GM19099 (cell line): ENCODE measurements around the gene SRCIN1.

Source experiments
- POLR2A ChIP-seq: IDR thresholded peaks from 3 replicates; pipeline ENCODE4 v1.6.1; 2011; ENCODE audit warnings: low read depth; ENCODE audit not compliant: insufficient read length; ENCODE audit errors: extremely low read depth

SRCIN1 gene

GRCh38 chr17:38582069-38582468 lies 23.7 kb downstream of the SRCIN1 start:
- no peak for TF ChIP-seq POLR2A

DNA sequence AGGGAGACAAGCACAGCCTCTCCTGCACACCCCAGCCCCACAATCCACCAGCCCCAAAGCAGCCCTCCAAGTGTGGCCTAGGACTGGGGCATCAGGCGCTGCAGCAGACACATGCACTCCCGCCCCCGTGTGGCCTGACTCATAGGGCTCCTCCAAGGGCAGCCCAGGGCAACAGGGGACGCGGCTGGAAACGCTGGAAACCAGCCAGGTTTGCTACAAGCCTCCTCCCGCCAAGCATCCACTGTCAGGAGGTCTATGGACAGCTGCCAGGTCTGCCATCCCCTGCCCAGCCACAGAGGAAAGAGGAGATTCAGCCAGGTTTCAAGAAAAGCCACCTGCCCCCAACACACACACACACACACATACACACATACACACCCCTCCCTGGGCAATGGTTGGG lies 25.8 kb downstream of the SRCIN1 start:
- no peak for TF ChIP-seq POLR2A

DNA sequence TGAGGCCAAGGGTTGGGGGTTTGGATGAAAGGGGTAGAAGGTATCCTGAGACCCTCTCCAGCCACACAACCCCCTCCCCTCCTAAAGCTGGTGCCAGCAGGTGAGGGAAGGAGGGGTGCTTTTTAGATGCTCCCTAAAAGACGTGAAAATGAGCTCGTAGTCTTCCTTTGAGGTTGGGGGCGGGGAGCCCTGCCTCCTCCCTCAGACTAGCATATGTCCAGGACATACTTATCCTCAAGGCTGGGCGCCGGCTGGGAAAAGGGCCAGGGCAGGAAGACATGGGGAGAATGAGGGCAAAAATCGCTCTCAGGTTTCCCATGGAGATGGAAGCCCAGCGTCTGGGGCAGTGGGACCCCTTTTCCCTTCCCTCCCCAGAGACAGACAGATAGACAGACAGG lies 26.7 kb downstream of the SRCIN1 start:
- TF ChIP-seq POLR2A, result no peak

GRCh38 chr17:38578229-38579082 lies 27.3 kb downstream of the SRCIN1 start:
- TF ChIP-seq POLR2A, result no peak

DNA sequence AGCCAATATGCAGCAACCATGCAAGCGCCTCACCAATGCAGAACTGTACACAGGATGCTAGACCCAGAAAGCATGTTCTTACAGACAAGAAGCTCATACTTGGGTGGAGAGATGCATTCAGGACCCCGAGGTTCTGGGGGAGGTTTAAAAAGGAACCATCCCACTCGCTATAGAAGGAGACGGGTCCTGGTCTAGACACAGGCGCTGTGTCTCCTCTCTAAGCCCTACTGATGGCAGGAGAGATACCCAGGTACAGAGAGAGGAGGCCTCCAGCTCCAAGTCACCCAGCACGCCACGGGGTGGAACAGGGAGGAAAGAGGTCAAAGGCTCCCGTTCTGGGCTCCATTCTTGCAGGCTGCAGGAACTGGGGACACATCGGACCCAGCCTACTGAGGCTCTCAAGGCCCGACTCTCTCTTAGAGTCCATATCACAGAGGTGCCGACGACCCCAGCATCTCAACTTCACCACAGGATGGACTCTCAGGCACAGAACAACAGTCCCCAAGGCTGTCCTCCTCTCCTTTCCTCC lies 28.0 kb downstream of the SRCIN1 start:
- no peak for TF ChIP-seq POLR2A

DNA sequence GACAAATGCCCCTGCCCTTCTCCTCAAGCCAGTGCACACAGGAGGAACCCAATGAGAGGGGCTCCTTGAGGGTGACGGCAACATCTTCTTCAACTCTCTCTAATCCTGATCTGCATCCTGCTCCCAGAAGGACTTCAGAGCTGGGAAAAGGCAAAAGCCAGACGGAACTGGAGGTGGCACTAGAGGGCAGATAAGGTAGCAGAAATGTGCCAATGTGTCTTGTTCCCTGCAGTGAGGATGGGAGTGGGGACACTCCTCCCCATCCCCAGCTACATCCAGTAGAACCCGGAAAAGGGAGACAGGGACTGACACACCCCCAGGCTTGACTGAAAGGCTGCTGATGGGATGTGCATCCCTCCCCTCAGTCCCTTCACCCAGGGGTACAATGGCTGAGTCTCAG lies 28.5 kb downstream of the SRCIN1 start:
- no peak for TF ChIP-seq POLR2A

DNA sequence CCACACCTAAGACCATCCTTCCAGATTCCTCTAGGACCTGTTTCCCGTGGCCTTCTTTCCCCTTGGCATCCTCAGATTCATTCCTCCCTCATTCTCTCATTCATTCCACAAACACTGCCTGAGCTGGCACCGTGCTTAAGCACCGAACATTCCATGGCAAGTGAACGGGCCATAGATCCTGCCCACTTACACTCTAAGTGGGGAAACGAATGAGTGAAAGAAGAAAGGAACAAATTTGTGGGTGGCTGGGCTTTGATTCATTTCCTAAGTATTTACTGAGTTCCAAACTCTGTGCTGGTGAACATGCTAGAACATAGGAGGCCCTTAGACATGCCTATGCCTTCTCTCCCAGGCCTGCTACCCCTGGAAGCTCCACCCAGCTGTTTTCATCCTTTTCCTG lies 30.0 kb downstream of the SRCIN1 start:
- TF ChIP-seq POLR2A, result no peak

DNA sequence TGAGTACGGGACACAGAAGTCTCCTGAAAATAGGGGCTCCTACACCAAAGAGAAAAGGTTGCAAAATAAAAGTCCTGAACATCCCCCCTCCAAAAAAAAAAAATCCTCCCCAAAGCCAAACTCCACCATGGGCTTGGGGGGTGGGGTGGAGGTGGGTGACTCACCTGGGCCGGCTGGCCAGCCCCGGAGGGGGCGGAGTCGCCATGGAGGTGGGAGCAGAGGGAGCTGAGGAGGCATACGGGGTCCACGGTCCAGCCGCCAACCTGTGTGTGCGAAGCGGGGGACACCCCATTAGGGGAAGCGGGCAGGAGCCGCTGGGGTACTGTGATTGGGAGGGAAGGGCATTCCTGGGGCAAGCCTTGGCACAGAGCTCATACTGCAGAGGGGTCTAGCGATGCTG lies 31.0 kb downstream of the SRCIN1 start:
- TF ChIP-seq POLR2A, result no peak

DNA sequence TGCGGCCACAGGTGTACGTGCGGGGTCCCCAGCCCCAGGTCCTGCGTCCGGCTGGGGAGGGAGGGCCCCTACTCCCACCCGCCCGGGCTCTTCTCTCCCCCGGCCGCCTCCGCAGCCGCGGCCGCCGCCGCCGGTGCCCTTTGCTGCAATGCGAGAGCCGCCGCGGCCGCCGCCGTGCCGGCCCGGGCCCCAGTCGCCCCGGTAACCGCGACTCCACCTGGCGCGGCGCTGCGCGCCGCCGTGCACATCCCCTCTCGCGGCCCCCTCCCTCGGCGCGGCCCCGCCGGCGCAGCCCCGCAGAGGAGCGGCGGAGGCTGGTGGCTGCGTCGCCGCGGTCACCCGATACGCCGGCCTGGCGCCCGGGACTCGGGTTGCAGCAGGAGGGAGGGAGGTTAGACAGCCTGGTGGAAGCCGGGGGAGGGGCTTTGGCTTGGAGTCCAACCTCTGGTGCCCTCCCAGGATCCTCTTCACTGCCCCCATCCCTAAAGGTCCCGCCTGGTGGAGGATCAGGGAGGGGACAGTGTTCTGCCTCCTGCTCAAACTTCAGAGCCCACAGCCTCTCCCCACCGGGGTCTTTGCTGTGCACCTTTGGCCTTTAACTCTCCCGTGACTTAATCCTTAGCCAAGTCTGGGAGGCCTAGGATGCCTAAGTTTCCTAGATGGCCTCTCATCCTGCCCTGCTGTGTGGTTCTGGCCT lies 32.9 kb downstream of the SRCIN1 start:
- no peak for TF ChIP-seq POLR2A

GRCh38 chr17:38571833-38572668 lies 33.7 kb downstream of the SRCIN1 start:
- TF ChIP-seq POLR2A, result no peak

DNA sequence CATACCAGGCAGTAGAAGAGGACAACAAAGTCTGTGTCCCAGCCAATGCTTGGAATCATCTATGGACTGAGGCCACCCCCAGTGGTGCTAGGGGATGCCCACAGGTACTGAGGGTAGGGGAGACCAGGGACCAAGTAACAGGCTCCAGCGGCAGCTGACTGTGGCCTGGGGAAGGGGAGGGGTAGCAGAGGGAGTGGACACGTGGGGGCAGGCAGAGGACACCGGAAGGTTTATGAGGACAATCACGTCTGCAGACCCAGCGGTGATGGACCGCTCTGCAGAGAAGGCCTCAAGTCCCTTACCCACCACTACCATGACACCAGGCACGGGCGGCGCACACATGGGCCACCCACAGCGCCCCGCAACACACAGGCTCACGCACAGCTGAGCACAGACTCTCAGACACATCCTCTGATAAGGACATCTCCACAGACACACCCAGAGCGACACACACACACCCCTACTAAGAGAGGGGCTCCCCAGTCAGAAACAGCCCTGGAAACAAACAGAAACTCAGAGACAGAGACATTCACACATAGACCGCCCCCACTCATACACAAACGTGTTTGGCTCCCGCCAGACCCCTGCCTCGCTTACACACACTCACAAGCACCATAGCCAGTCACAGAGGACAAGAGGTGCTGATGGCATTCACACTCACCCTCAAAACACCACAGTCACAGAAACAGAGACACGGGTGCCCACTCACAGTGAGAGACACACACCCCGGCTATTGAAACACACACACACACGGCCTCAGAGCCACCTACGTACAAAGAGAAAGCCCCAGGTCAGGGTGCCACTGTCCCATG lies 35.8 kb downstream of the SRCIN1 start:
- no peak for TF ChIP-seq POLR2A

DNA sequence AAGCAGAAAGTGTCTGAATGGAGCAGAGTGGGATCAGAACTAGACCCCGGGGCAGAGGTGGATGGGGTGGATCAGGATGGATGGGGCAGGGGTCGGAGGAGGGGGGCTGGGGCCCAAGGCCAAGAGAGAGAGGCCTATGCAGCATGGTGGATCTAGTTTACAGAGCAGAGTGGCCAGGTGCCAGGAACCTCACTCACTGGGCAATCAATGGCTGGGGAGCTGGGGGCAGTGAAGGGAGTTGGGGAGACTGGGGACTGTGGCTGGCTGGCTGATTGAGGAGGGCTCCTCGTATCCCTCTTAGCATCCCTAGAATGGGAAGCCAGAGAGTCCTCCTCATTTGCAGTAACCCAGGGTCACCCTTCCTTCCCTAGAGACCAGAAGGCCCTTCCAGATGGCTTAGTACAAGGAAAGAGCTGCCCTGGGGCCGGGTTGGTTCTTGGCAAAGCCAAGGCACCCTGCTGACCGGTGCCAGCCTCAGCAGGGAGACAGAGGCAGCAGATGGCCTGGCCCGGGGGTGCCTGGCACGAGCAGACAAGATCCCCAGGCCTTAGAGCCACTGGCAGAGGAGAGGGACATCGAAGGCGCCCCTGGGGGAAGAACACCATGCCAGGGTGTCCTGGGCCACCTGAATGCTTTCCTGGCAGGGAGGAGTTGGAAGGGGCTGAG lies 36.8 kb downstream of the SRCIN1 start:
- TF ChIP-seq POLR2A, result no peak

DNA sequence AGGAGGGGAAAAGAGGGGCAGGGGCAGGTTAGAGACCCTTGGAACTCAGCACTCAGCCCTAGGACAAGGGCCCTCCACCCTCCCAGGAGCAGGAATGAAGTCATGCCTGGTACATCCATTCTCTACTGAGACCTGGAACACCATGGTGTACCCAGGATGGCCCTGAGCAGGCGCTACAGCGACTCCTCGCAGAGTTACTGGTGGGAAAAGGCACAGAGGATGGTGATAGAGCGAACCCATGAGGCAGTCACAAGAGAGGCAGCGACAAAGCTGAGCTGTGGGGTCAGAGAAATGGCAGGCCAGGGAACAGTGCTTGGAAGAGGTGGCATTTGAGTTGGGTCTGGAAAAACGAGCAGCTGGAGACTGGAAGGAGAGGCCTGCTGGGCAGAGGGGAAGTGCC lies 37.5 kb downstream of the SRCIN1 start:
- TF ChIP-seq POLR2A, result no peak

GRCh38 chr17:38567350-38567749 lies 38.4 kb downstream of the SRCIN1 start:
- no peak for TF ChIP-seq POLR2A
